IPS-18c (cell line): ENCODE results near the gene PPIL6.

Source experiments
- H3K4me3 ChIP-seq: 2 replicates; pipeline ENCODE4 v1.7.0; 2013; ENCODE audit warnings: low read depth, mild to moderate bottlenecking, low read length, moderate library complexity; ENCODE audit not compliant: insufficient read depth
- H3K9me3 ChIP-seq: one replicate; pipeline ENCODE4 v1.6.1; 2013; ENCODE audit warnings: mild to moderate bottlenecking, low read length, moderate library complexity; ENCODE audit not compliant: control insufficient read depth, insufficient read depth

Gene PPIL6

GRCh38 chr6:109454496-109455436 lies 14.3 kb upstream of the PPIL6 start:
- Histone ChIP-seq H3K9me3 (no peaks in the 10 kb centered on the region), H3K4me3 (peak overlapping the region; percentile 82)

DNA sequence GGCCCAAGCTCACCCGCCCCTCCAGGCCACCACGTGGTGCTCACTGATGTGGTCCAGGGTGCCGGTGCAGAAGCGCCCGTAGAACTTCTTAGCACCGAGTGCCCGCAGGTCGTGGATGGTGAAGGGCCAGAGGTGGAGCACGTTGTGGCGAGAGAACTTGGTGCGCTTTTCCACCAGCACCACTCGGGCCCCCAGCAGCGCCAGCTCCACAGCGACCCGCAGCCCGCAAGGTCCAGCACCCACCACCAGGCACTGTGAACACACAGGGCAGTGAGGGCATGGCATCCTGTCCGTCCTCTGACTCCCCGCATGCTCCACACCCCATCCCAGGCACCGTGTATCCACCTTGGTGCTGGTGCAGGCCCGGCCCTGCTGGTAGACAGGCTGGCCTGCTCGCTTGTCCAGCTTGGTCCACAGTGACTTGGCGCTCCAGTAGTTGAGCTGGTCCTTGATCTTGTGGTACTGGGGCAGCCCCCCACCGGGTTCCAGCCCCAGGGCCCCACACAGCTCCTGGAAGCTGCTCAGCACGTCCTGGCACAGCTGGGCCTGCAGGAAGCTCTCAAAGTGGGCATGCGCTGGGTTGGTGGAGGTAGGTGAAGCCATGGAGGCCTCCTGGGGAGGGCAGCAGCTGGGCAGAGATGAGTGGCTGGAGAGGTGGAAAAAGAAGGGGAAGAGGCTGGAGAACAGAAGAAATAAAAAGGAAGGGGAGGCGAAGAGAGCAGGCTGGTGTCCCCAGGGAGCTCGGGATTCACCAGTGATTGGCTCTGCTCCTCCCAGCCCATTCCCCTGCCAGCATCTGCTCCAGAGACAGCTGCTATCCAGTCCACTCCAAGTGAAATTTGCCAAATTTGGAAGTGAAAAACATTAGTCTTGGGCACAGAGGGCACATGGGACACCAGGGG lies 13.4 kb upstream of the PPIL6 start:
- H3K4me3 ChIP-seq, result peak overlapping the region; percentile 82
- H3K9me3 ChIP-seq, result no peaks in the 10 kb centered on the region

GRCh38 chr6:109453156-109453555 lies 12.7 kb upstream of the PPIL6 start:
- Histone ChIP-seq H3K9me3 (no peaks in the 10 kb centered on the region), H3K4me3 (no peak overlapping the region)

- no peak overlapping the region for H3K4me3 ChIP-seq
- no peaks in the 10 kb centered on the region for H3K9me3 ChIP-seq
These were observed 11.8 kb upstream of the PPIL6 start for GRCh38 chr6:109452181-109452580.

DNA sequence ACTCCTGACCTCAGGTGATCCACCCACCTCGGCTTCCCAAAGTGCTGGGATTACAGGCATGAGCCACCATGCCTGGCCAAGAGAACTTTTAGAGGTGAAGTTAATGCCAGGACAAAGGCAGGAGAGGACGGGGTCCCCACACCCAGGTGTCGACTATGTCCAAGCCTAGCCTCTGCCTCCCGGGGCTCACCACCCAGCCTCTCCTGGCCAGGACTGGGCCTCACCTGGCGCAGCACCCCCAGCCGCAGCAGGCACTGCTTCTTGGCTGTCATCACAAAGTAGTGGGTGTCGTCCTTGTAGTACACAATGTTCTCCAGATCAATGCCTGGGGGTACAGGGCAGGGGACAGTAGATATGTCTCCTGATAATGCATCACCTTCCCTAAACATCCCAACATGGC lies 10.9 kb upstream of the PPIL6 start:
- Histone ChIP-seq H3K9me3 (no peaks in the 10 kb centered on the region), H3K4me3 (no peak overlapping the region)

DNA sequence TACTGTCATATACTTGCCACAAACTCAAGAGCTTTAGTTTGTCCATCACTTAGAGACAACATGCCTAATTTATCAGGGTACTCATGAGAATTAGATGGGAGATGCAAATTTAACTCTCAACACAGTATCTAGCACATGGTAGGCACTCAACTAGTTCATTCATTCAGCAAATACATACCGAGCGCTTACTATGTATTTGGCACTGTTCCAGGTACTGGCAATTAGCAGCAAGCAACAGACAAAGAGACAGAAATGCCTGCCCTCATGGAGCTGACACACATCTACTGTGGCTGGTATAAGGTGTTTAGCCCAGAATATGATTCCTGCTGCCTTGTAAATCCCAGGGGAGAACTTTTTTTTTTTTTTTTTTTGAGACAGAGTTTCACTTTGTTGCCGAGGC lies 10.4 kb upstream of the PPIL6 start:
- no peak overlapping the region for H3K4me3 ChIP-seq

DNA sequence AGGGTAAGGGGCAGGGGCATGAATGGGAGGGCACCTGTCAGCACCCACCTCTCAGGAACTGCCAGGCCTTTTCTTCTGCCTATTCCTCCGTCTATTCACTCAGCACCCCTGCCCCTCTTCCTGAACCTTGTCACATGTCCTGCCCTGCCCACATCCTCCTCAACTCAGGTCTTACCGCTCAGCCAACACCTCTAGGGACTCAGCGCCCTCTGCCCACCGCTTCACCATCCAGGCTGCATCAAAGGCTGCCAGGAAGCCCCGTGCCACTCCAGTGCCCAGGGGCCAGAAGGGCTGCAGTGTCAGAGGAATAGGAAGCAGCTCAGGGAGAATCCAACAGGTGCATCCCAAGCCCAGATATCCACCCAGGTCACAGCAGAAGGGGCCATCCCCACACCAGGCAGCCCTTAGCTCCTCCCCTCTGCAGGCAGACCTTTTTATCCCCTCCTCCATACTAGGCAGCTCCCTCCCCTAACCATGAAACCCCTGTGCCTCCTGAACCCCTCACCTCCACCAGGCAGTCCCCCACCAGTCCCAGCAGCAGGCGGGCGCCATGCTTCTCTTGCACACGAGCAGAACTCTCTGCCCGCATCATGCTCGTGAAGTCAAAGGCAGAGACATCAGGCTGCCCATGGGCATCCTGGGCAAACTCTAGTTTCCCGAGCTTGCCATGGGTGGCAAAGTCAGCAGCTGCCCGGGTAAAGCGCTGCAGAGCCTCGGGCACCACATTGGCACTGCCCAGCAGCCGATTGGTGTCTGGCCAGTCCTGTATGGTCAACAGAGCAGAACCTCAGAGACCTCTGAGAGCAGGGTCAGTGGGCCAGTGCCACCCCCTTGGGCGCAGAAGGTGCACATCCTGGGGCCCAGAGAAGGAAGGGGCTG lies 9.6 kb upstream of the PPIL6 start:
- Histone ChIP-seq H3K4me3 (no peak overlapping the region), H3K9me3 (no peaks in the 10 kb centered on the region)

More for the DNA sequence above, 10.4 kb upstream of the PPIL6 start:
- no peaks in the 10 kb centered on the region for H3K9me3 ChIP-seq

- Histone ChIP-seq H3K4me3 (no peak overlapping the region), H3K9me3 (no peaks in the 10 kb centered on the region)
These were observed 8.8 kb upstream of the PPIL6 start for GRCh38 chr6:109449064-109449794.

GRCh38 chr6:109448615-109449014 lies 8.2 kb upstream of the PPIL6 start:
- Histone ChIP-seq H3K9me3 (no peaks in the 10 kb centered on the region), H3K4me3 (no peak overlapping the region)

- Histone ChIP-seq H3K9me3 (no peaks in the 10 kb centered on the region), H3K4me3 (no peak overlapping the region)
These were observed 7.6 kb upstream of the PPIL6 start for GRCh38 chr6:109447878-109448555.

GRCh38 chr6:109447087-109447486 lies 6.7 kb upstream of the PPIL6 start:
- no peaks in the 10 kb centered on the region for H3K9me3 ChIP-seq
- H3K4me3 ChIP-seq, result no peak overlapping the region

GRCh38 chr6:109446541-109446940 lies 6.1 kb upstream of the PPIL6 start:
- Histone ChIP-seq H3K9me3 (no peaks in the 10 kb centered on the region), H3K4me3 (no peak overlapping the region)

DNA sequence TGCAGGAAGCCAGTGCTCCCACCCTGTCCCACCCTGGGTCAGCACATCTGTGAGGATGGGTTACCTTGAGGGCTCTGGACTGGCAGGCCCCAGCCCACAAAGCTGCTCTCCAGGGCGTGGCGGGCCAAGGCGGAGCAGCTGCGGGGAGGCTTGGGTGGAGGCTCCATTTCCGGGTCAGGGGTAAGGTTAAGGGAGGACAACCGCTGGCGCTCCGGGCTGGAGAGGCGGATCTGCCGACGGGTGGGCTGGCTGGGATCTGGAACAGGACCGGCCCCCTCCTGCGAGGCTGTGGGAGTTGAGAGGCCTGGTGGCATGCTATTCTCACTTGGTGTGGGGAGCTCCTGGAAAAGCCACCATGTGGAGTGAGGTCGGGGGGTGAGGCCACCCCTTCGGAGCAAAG lies 5.6 kb upstream of the PPIL6 start:
- no peaks in the 10 kb centered on the region for H3K9me3 ChIP-seq
- no peak overlapping the region for H3K4me3 ChIP-seq

GRCh38 chr6:109445382-109445781 lies 5.0 kb upstream of the PPIL6 start:
- Histone ChIP-seq H3K4me3 (no peak overlapping the region), H3K9me3 (no peaks in the 10 kb centered on the region)

DNA sequence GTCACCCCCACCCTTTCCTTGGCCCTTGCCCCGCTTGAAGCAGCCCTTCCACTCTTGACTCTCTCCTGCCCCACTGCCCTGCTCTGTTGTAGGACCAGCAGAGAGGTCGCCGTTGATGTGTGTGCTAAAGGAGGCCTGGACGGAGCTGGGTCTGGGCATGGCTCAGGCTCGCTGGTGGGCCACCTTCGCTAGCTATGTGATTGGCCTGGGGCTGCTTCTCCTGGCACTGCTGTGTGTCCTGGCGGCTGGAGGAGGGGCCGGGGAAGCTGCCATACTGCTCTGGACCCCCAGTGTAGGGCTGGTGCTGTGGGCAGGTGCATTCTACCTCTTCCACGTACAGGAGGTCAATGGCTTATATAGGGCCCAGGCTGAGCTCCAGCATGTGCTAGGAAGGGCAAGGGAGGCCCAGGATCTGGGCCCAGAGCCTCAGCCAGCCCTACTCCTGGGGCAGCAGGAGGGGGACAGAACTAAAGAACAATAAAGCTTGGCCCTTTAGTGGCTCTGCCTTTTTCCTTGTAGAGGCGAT lies 3.1 kb upstream of the PPIL6 start:
- no peaks in the 10 kb centered on the region for H3K9me3 ChIP-seq
- H3K4me3 ChIP-seq, result no peak overlapping the region

DNA sequence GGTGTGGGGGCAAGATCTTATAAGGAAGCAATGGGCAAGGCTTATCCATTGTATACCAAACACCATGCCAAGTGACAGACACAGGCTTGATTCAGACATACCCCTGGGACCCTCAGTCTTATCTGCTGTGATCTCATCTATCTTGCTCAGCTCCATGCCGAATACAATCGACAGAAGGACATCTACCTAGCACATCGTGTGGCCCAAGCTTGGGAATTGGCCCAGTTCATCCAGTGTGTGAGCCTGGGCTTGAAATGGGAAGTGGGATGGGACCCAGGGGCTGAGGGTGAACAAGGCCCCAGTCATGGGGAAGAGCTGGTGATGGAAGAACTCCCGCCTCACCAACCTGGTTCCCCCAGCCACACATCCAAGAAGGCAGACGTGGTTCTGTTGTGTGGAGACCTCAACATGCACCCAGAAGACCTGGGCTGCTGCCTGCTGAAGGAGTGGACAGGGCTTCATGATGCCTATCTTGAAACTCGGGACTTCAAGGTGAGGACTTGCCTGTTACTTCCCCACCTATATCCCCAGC lies 2.0 kb upstream of the PPIL6 start:
- H3K9me3 ChIP-seq, result no peaks in the 10 kb centered on the region
- H3K4me3 ChIP-seq, result no peak overlapping the region
